Measurements from ENCODE around the gene LRMDA.

GRCh38 chr10:76007667-76008181 lies 576.3 kb downstream of the LRMDA start:
- TF ChIP-seq CTCF (conservative IDR thresholded peaks at IDR 0.05; ENCODE audit: low read length), result no peak
- no peak for TF ChIP-seq EZH2phosphoT487 (IDR thresholded peaks at IDR 0.05; ENCODE audit: borderline replicate concordance, low read depth, low read length)

All from OCI-LY7 (cell line).